Heart right ventricle (tissue), 16 donors: Measurements from ENCODE around the gene NDUFB4. TPM values are rescaled to one million over a fixed set of nuclear protein-coding genes. Genes with fewer than 3 reads are reported as not detected.

Experiments used
- ATAC-seq, 8 donors: fragments of 200-7000 bp; cut with Tn5 transposase; one replicate each; pipeline ENCODE4 v1.9.1; 2020; ENCODE audit warnings: mild to moderate bottlenecking in 8 of 8, moderate library complexity in 8 of 8, moderate number of reproducible peaks in 1 of 8
- DNase-seq, 2 donors: peaks; one replicate each; pipeline ENCODE4 v3.0.0-alpha.2; 2020
- H3K27ac ChIP-seq, 10 donors: fragments of 200-600 bp; sonication (generic) in 2 of 10; one replicate each; pipeline versions ENCODE4 v1.5.0 to v1.8.0; 2020 to 2022; ENCODE audit warnings: mild to moderate bottlenecking in 3 of 10
- H3K27me3 ChIP-seq, 7 donors: fragments of 200-600 bp; one replicate each; pipeline ENCODE4 v1.8.0; 2021 to 2022; ENCODE audit warnings: mild to moderate bottlenecking in 2 of 7
- H3K36me3 ChIP-seq, 9 donors: fragments of 200-600 bp; sonication (generic) in 1 of 9; one replicate each; pipeline versions ENCODE4 v1.5.0 to v1.8.0; 2020 to 2022; ENCODE audit warnings: mild to moderate bottlenecking in 2 of 9
- H3K4me1 ChIP-seq, 9 donors: fragments of 200-600 bp; sonication (generic) in 1 of 9; one replicate each; pipeline versions ENCODE4 v1.5.0 to v1.8.0; 2020 to 2022; ENCODE audit warnings: mild to moderate bottlenecking in 4 of 9
- H3K4me3 ChIP-seq, 10 donors: fragments of 200-600 bp; sonication (generic) in 2 of 10; one replicate each; pipeline versions ENCODE4 v1.5.0 to v1.8.0; 2020 to 2022; ENCODE audit warnings: mild to moderate bottlenecking in 7 of 10, moderate library complexity in 2 of 10
- H3K9me3 ChIP-seq, 11 donors: fragments of 200-600 bp in 10 of 11; sonication (generic) in 2 of 11; one replicate each; pipeline versions ENCODE4 v1.5.0 to v1.8.0; 2013 to 2022; ENCODE audit warnings: mild to moderate bottlenecking in 2 of 11, control low read depth in 1 of 11, moderate library complexity in 1 of 11
- WGBS, 2 donors: extraction: QIAGEN DNeasy Blood & Tissue Kit; methylation state at CpG; one replicate each; pipeline ENCODE4 v1.1.7; 2013; ENCODE audit warnings: inconsistent platforms in 1 of 2; 5-methylcytosine and 5-hydroxymethylcytosine counted together
- intact Hi-C, 10 donors: fragments of 100-400 bp; cut with DNase I; formaldehyde crosslinking; loops; one replicate each; pipeline versions ENCODE4 v1.11.1 to v1.14.2; 2022
- polyA plus RNA-seq, 2 donors: library from polyadenylated mRNA; stranded (reverse); fragments of 200-250 nt; gene quantifications; one replicate each; pipeline ENCODE4 v1.2.3, GENCODE V29; 2013
- total RNA-seq, 10 donors: library from RNA; stranded (reverse); fragmentation: NEBNext Ultra II Directional in 3 of 10; extraction: Animal tissue kit (Norgen Biotek cat#: 25700) in 3 of 10; gene quantifications; one replicate each; pipeline versions ENCODE4 v1.2.1 to v1.2.4, GENCODE V29; 2021 to 2023
- TF ChIP-seq, protein P1 (sequence below), 9 donors: fragments of 200-600 bp; sonication (generic) in 2 of 9; IDR thresholded peaks; one replicate each; pipeline versions ENCODE4 v1.5.0 to v1.8.0; 2021 to 2022; ENCODE audit warnings: antibody characterized with exemption in 9 of 9, mild to moderate bottlenecking in 5 of 9, moderate library complexity in 1 of 9
- donor health status: Arrhythmogenic right ventricular cardiomyopathy.
- donor health status: ischemic (EF 13 %, LVEDD 7.1; RV severe dilation, severe dysfunction).
- donor health status: healthy with polysubstance abuse.
- donor health status: DM: no; HTN: yes; CAD: no.
- donor health status: DM: no; HTN: no; CAD: no.
- donor health status: ischemic (EF 25% LVEDD 6.9; RV normal size, moderate dysfunction).
- donor health status: ischemic (EF 25% LVEDD 5.7; RV mildly dilated, moderate dysfunction).
- donor health status: healthy.
- donor health status: DM: yes; HTN: yes; CAD: no.
- donor health status: Ischemic cardiomyopathy.
- donor health status: ischemic (EF 35%, LVEDD 5.7; RV mildly dilated, moderate dysfunction).
- donor health status: nonischemic (EF 11% LVEDD 7.7; RV severe dilation, severe dysfunction).
- donor health status: DM: yes; HTN: yes; CAD: no.
- donor health status: PGD.
- donor health status: ischemic (EF 29% LVEDD 5.4; RV normal size, mild dysfunction).
- donor health status: nonischemic (EF 23%, LVEDD 6.1; RV moderate dilation, normal function).

Gene NDUFB4
- total and polyA plus RNA-seq, 12 donors: 347 to 581 (median 543) TPM

DNA sequence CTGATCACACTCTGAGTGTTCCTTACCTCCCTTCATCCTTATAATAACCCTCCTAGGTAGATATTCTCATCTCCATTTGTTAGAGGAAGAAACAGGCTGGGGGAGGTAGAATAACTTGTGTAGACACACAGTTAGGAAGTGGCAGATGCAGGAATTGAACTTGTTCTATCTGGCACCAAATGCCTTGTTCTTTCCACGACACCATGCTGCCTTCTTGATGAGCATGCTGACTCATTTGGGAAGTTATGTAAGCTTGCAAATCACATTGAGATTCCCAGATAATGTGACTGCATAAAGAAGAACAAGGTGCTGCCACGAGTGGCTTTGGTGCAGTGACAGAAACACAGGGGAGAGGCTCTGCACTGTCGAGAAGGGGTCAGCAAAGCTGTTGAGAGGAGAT lies 27.5 kb upstream of the NDUFB4 start:
- no peaks in the 10 kb centered on the region for H3K27me3 ChIP-seq
- DNase-seq (no peak), ATAC-seq (no peak)
- peaks cover 0 to 23% (median 0%) of the 10 kb centered on the region in 9 donors for H3K4me1 ChIP-seq
- TF ChIP-seq, protein P1, sequence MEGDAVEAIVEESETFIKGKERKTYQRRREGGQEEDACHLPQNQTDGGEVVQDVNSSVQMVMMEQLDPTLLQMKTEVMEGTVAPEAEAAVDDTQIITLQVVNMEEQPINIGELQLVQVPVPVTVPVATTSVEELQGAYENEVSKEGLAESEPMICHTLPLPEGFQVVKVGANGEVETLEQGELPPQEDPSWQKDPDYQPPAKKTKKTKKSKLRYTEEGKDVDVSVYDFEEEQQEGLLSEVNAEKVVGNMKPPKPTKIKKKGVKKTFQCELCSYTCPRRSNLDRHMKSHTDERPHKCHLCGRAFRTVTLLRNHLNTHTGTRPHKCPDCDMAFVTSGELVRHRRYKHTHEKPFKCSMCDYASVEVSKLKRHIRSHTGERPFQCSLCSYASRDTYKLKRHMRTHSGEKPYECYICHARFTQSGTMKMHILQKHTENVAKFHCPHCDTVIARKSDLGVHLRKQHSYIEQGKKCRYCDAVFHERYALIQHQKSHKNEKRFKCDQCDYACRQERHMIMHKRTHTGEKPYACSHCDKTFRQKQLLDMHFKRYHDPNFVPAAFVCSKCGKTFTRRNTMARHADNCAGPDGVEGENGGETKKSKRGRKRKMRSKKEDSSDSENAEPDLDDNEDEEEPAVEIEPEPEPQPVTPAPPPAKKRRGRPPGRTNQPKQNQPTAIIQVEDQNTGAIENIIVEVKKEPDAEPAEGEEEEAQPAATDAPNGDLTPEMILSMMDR (IDR thresholded peaks at IDR 0.05): no peak
- no peak overlapping the region for H3K27ac ChIP-seq
- no peaks in the 10 kb centered on the region for H3K36me3 ChIP-seq
- H3K9me3 ChIP-seq: no peaks in the 10 kb centered on the region
- intact Hi-C loops: loop anchor here in 2 of 10 donors (2.0 to 5.0 kb wide), 2 partner anchors 174 to 226 kb away; partner anchors contain the start of genes GTF2E1 (in 1 of the 2) and RABL3 (in 1 of the 2)
- H3K4me3 ChIP-seq: no peak overlapping the region
- WGBS, 2 donors: 48 to 50% methylated on average over 3 of the region's 3 CpGs

DNA sequence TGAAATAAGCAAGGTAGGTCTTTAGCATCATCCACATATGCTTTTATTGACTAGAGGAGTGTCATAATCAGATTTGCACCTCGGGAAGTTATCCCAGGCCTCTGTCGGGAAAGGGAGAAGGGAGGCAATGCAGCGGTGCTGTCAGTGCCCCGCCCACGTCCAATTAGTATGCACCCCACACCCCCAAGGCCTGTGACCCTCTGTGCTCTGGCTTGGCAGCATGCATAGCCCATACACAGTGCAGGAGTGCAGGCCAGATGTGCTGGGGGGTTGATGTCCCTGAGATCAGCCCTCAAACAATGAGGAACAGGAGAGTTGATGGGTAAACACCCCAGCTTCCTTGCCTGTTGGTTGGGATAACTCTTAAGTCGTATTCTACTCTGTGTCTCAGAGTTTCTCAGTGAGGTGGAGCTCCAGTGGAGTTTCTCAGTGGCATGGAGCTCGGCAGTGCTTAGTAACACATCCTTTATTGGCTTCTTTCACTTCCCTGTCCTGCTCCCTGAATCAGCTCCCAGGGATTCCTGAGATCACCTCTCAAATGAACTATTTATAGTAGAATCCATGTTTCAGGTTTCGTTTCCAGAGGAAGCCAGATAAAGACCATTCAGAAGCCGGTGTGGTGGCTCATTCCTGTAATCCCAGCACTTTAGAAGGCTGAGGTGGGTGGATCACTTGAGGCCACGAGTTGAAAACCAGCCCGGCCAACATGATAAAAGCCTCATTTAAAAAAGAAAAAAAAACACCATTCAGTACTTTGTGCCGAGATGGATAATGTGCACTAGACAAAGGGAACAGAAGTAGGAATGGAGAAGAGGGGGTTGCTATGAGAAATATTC lies 26.7 kb upstream of the NDUFB4 start:
- intact Hi-C loops: loop anchor here in 2 of 10 donors (2.0 to 5.0 kb wide), 2 partner anchors 173 to 225 kb away; partner anchors contain the start of genes GTF2E1 (in 1 of the 2) and RABL3 (in 1 of the 2)

DNA sequence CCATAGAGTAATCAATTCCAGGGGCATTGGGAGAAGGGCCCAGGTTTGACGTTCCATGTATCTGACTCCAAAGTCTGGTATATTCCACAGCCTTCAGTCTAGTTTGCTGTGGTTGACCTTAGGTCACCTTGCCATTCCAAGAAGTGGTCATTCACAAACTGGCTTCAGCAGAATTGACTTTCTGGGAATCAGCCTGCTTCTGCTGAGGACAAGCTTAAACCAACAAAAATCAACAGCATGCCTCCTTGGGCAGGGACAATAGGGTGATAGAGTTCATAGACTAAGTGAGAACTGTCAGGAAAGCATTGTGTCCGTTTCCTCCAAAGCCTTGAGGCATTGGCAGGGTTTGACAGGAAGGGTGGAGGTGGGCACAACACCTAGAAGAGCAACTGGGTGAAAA lies 24.1 kb upstream of the NDUFB4 start:
- Histone ChIP-seq H3K9me3 (no peaks in the 10 kb centered on the region), H3K4me1 (peaks cover 0 to 23% (median 0%) of the 10 kb centered on the region in 9 donors), H3K27ac (no peak overlapping the region), H3K36me3 (no peaks in the 10 kb centered on the region), H3K27me3 (no peaks in the 10 kb centered on the region), H3K4me3 (no peak overlapping the region)
- DNase-seq (no peak), ATAC-seq (no peak)
- TF ChIP-seq, protein P1 (IDR thresholded peaks at IDR 0.05): no peak
- intact Hi-C loops: no loop called here
- WGBS, 2 donors: 72 to 83% methylated on average over 2 of the region's 2 CpGs

More for the DNA sequence above, 26.7 kb upstream of the NDUFB4 start:
- DNase-seq (no peak), ATAC-seq (peak in 4 of 8 donors; percentile 50 to 75 (median 66))
- Histone ChIP-seq H3K4me3 (no peak overlapping the region), H3K27me3 (no peaks in the 10 kb centered on the region), H3K27ac (peak overlapping the region in 2 of 10 donors; percentile 1 to 6), H3K9me3 (no peaks in the 10 kb centered on the region), H3K4me1 (peaks cover 0 to 23% (median 0%) of the 10 kb centered on the region in 9 donors), H3K36me3 (no peaks in the 10 kb centered on the region)
- WGBS, 2 donors: 43 to 45% methylated on average over 12 of the region's 12 CpGs
- TF ChIP-seq, protein P1 (IDR thresholded peaks at IDR 0.05): no peak

DNA sequence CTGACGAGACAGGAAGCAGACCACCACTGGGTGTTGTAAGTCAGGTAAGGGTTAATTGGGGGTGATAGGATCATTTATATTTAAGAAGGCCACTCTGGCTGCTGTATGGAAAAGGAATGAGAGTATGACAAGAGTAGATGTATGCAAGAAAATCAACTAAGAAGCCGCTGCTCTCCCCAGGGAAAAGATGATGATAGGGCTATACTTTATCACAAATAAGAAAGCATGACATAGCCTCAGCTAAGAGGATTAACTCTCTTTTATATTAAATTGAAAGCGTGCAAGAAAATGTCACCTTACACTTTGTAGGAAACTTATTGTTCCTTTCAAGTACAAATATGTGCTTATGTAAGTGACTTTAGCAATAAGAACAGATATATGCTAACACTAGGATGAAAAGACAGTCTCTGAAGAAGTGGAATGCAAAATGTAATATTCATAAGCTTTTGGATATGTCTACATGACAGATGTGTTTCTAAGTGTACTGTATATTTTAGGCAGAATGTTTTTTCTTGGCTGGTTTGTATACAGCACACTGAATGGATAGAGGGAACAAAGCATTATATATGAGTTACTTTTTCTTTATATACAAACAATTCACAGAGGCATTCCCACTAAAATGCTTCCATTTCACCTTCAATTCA lies 8.7 kb upstream of the NDUFB4 start:
- Histone ChIP-seq H3K9me3 (no peaks in the 10 kb centered on the region), H3K4me1 (no peaks in the 10 kb centered on the region), H3K27me3 (no peaks in the 10 kb centered on the region), H3K27ac (no peak overlapping the region), H3K36me3 (no peaks in the 10 kb centered on the region), H3K4me3 (no peak overlapping the region)
- intact Hi-C loops: no loop called here
- ATAC-seq (no peak), DNase-seq (no peak)
- WGBS, 2 donors: 69 to 72% methylated on average over 3 of the region's 3 CpGs
- TF ChIP-seq, protein P1 (IDR thresholded peaks at IDR 0.05): no peak
